SIG-M5 (cell line): ENCODE data around the gene EPS15.
"Not testable (repeated sequence)": the region's sequence is repeated elsewhere in the genome, so short reads cannot be mapped to it uniquely, and the experiment has no call there.

ENCODE experiments used
- DNase-seq: peaks from one replicate; lab custom pipeline; 2025; lab: John Stamatoyannopoulos, UW

Gene EPS15

DNA sequence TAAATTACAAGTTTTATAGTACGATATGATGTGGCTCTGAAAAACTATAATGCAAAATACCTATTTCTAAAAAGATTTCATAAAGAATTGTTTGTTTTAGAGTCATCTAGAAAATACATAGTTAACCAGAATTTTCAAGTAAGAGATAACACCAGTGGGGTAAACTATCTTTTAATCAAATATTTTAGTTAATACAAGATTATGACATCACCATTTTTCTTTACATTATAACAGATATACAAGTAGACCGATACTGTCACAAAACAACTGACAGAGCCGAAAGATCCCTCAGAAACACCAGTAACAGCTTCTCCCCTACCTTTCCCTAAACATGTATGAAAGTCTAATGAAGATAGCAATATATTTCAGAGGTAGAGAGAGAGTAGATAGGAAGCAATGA is 54.2 kb downstream of the EPS15 start:
- DNase-seq: no peak

DNA sequence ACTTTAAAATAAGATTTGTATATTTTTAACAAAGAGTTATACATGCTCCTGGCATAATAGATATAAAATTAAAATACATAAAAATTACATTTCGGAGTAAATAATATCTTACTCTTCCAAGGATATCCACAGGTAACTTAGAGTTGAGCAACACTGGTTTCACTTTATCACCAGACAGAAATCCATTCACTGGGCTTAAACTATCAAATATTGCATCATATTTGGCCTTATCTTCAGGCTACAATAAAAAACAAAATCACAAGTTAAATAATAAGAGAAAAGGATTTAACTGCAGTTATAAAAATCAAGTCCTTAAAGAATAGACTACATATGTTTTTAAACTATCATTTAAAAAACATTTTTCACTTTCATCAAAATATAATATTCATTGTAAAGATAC is 55.5 kb downstream of the EPS15 start:
- DNase-seq: no peak

DNA sequence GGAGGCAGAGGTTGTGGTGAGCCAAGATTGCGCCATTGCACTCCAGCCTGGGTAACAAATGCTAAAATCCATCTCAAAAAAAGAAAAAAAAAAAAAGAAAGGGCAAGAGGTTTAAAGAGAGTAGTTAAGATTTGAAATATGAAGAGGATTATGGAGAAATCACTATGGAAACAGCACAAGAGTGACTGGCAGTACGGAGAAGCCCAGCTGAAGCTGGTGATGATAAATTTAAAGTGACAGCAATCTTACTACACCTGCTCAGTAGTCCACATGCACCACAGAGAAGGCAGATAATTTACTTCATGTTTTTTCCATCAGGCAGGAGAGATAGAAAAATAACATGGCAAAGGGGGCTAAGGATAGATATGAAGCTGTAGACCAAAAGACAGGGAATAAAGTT is 56.8 kb downstream of the EPS15 start:
- not testable (repeated sequence) for DNase-seq

DNA sequence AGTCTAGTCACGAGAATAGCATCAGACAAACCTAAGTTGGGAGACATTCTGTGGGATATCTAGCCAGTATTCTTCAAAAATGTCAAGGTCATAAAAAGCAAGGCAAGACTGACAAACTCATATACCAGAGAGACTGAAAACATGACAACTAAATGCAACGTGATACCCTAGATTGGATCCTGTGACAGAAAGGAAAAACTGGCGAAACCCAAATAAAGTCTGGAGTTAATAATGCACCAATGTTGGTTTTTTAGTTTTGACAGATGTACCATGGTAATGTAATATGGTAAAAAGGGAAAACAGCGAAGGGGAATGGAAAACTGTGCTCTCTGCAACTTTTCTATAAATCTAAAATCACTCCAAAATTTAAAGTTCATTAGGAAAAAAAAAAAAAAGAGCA is 64.5 kb downstream of the EPS15 start:
- no peak for DNase-seq

DNA sequence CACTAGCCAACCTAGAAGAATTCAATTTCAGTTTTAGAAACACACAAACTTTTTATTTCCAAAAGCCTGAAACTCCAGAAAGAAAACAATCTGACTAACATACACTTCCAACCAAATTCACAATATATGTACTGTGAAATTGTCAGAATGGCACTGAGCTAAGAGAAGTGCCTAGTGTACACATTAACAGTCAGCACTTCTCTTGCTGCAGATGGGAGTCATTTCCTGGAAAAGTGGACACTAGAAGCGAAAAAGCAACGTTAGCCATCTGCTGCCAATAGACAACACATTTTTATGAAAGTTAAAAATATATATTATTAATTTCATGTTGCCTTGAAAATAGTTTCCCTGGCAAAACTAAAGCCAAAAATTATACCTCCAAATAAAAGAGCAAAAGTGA is 66.1 kb downstream of the EPS15 start:
- DNase-seq: no peak

DNA sequence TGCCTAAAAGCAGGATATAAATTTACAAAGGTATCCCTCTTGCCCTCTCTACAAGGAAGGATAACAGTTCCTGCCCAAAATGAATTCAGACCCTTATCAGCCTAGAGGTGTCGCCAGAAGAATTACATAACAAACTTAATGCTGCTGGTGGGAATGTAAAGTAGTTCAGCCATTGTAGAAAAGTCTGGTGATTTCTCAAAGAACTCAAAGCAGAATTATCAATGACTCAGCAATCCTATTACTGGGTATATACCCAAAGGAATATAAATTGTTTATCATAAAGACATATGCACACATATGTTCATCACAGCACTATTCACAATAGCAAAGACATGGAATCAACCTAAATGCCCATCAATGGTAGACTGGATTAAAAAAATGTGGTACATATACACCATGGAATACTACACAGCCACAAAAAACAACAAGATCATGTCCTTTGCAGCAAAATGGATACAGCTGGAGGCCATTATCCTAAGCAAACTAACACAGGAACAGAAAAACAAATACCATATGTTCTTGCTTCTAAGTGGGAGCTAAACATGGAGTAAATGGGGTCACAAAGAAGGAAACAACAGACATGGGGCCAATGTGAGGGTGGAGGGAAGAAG is 70.1 kb downstream of the EPS15 start:
- DNase-seq: not testable (repeated sequence)

DNA sequence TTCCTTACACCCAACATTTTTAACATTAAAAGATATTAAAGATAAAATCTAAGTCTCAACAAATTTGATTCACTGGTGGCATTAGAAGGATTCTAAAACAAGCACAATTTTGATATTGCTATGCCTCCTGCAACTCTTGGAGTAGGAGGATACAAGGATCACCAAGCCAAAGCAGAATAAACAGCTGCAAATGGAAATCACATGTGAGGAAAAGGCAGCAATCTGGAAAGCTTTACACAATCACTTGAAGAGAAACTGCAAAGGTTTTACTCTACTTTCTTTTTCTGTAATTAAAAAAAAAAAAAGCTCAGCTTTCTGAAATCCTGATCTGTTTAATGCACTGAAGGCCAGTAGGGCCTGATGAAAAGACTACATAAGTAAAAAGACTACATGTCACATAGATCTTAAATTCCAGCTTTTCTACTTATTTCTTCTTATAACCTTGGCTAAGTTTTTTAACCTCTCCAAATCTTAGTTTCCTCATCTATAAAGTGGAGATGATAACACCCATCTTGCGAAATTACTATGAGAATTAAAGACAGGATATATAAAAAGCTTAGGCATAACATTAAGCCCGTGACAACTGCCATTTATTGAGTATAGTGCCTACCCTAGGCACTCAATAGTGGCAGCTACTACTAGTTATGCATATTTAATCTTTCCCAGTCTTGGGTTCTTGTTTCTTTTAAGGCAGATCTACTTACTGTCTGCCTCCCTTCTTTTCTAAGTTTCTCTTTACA is 73.5 kb downstream of the EPS15 start:
- no peak for DNase-seq

DNA sequence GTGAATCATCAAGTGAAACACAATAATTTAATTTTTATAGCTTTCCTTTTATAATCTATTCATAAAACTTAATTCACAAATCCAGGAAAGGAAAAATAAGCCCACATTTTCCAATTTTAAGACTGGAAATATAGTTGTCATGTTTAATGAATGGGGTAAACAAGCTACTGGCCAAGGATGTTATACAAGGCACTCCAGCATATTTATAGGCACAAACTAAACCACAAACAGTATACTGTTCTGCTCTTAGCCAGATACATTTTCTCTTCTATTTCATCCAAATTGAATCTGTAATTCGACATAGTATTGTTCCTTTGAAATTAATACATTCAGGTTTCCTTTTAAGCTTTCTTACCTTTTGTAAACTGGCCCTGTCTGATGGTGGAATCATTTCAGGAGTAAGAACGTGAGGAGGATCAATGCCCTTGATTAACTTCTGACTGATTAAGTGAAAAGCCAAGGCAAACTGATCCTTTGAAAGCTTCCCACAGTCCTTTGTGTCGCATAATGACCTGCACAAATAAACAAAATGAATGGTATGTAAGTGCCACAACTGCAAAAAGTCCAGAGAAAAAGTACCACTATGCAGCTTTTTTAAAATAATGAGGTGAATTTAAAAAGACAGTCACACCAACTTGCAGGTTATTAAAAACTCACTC is 74.4 kb downstream of the EPS15 start:
- DNase-seq: no peak

DNA sequence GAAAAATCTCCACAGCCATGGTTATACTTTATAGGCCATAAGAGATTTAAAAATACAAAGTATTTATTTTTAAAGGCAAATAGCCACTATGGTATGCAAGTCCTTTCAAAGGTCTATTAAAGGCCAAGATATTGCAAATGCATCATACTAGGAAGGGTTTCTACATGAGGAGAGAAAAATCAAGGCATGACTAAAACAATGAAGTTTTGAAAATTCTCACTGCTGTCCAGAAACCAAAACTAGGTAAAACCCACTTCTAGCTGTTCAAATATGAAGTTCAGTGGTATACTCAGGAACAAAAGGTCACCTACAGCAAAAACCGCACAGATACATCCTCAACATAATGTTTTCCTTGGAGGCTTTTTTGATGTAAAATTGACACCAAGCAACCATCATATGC is 75.0 kb downstream of the EPS15 start:
- DNase-seq: no peak

DNA sequence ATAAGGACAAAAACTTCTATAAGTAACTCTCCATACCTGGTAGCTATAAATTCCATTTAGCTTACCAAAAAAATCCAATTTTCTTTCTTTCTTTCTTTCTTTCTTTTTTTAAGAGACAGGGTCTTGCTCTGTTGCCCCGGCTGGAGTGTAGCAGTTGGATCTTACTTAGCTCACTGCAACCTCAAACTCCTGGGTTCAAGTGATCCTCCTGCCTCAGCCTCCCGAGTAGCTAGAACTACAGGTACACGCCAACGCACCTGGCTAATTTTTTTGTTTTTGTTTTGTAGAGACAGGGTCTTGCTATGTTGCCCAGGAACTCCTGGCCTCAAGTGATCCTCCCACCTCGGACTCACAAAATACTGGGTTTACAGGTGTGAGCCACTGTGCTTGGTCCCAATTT is 75.5 kb downstream of the EPS15 start:
- DNase-seq: no peak

DNA sequence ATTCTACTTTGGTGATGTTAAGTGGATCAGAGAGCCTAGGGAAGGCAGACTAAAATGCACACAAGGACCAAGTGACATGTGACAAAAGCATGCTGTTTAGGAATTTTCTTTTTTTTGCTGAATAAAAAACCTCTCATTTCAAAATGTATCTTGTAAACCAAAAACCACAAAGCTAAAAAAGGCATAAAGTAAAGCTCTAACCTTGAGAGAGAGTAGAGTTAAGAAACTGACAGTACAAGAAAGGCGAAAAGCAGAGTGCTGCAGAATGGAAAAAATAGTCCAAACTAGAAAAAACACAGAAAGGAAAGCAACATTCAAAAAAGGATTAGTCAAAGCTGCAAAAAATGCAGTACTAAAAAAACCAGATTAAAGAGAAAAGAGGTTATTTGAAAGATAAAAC is 76.5 kb downstream of the EPS15 start:
- no peak for DNase-seq

DNA sequence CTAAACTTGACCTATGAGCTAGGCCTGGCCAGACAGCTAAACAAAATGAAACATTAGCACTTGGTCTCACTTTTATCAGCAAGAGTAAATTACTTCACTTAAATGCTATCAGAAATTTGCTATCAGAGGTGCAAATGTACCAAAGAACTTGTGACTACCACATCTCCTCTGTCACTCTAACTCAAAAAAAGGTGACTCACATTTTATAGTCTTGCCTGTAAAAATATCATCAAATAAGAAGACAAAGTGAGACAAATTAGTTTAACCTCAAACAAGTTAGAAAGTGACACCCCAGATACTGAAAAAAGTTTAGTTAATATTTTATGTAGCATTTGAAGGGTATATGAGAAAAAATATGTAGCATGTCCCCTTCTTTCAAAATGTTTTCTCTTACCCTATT is 76.9 kb downstream of the EPS15 start:
- DNase-seq: no peak

DNA sequence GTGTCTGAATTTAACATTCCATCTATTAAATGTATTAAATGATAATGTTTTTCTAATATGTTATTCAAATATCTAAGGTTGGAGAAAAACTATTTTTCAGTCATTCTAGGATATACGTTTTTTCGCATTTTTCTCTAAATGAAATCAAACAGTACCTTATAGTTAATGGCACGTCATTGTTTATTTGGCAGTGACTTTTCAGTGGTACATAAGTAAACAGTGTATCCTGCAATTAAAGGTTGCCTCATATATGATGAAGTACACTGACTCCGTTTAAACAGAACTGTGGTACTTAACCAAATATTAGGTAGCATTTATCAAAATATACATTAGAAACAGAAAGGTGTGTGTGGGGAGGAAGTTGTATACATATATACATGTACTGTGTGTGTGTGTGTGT is 79.2 kb downstream of the EPS15 start:
- no peak for DNase-seq

DNA sequence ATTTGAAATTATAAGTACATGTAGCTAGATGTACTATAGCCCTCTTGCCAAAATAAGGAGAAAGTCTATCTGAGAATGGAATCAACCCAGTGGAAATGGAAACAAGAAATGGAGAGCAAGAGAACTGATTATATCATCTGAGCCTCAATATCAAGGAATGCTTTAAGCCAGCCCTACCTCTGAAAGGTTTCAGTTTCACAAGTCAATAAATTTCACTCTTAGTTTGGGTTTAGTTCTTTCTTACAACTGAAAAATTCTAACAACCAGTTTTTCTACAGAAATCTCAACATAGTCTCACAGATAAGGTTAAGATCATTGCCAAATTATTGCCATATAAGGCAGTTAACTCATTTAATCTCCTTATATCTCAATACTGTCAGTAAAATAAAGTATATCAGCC is 80.0 kb downstream of the EPS15 start:
- no peak for DNase-seq

DNA sequence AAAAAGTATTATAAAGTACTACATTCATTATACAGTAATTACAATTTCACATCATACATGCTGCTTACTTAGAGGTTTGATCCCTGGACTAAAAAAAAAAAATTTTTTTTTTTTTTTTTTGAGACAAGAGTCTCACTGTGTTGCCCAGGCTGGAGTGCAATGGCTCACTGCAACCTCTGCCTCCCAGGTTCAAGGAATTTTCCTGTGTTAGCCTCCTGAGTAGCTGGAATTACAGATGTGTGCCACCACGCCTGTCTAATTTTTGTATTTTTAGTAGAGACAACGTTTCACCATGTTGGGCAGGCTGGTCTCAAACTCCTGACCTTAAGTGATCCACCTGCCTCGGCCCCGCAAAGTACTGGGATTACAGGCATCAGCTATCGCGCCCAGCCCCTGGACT is 81.7 kb downstream of the EPS15 start:
- not testable (repeated sequence) for DNase-seq

DNA sequence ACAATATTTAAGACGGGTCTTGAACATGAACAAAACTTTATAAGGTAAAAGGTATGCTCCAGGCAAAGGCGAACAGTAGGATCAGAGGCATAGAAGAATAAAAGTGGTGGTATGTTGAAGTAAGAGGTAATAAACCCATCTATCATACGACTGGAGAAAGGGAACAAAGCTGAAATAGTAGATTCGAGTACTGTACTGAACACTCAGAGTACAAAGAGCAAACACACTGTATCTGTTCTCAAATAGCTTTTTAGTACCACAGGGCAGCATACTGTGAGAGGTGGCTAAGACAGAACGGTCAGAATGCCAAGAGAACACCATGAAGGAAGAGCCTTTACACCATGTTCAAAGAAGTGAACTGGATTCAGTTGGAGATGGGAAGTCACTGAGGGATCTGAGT is 83.2 kb downstream of the EPS15 start:
- DNase-seq: no peak

DNA sequence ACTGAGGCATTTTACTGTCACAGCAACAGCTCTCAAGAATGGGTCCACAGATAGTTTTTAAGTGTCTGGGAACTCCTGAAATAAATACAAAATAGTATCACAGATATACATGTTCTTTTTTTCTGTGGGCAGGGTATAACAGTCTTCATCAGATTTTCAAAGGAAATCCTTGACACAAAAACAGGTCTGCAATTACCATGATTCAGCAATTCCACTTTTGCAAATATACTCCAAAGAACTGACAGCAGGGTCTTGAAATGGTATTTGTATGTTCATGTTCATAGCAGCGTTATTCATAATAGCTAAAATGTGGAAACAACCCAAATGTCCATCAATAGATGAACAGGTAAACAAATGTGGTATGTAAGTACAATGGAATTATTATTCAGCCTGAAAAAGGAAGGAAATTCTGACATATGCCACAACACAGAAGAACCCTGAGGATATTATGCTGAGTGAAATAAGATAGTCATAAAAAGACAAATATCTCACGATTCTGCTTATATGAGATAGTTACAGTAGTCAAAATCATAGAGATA is 85.0 kb downstream of the EPS15 start:
- DNase-seq: no peak

DNA sequence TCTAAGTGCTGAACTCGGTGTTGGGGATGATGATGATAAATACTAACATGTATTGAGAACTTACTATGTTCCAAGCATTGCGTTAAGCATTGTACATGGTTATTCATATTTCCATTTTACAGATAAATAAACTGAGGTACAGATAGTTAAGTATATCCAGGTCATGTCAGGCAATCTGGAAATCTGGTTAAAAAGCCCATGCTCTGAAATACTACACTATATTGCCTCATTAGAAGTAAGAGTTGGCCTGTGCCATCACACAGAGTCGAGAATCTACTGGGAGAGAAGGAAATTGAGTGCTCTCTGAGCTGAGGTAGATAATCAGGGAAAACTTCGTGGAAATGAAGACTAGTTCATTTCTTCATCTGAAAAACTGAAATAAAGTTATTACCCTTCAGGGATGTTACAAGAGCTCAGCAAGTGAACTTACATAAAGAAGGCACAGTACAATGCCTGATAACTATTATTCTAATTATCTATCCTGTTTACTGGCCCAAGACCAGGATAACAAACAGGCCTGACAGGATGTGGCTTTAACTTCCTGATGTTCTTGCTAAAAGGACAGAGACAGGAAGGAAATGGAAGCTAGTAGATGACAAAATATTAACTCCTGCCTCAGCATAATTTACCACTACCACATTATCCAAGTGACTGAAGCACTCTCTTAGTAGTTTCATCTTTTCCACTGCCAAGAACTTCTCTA is 85.6 kb downstream of the EPS15 start:
- DNase-seq: no peak

DNA sequence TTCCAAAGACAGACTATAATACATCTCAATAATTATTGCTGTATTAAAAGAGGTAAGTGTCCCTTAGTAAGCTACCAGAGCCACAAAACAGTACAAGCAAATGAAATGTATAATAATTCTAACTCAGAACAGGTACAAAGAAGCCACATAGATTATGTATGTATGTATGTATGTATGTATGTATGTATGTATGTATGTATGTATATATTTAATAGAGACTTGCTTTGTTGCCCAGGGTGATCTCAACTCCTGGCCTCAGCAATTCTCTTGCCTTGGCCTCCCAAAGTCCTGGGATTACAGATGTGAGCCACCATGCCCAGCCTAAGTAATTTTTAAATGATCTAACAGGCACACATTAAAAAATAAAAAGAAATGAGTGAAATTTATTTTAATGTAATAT is 86.9 kb downstream of the EPS15 start:
- no peak for DNase-seq

DNA sequence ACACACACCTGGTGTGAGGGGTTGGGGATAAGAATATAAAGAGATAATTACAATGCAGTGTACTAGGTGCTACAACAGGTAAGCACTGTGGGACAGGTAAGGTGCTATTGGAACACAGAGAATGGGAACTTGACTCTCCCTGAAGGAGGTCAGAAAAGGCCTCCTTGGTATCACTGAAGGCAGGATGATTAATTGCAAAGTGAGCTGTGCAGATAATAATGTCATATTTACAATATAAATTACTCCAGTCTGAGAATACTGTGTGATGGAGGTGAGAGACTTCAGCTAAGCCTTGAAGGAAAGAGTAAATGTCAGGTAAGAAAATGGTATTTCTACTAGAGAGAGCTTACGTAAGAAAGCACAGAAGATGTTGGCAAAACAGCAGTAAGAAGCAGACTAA is 91.6 kb downstream of the EPS15 start:
- DNase-seq: no peak

DNA sequence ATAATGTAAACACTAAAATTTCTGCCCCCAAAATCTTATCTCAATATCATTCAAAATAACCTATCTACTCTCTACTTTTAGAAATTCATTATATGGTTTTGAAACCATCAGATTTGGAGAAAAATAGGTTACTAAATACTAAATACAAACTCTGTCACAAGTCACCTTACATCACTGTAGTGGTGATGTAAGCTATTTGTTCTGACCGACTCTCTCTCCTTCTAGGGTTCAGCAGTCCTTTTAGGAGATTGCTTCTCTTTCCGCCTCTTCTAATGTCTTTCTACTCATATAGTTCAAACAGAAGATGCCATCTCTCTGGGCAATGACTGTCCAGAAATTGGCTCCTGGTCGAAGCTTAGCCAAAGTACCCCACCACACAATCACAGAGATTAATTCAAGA is 93.1 kb downstream of the EPS15 start:
- DNase-seq: no peak

DNA sequence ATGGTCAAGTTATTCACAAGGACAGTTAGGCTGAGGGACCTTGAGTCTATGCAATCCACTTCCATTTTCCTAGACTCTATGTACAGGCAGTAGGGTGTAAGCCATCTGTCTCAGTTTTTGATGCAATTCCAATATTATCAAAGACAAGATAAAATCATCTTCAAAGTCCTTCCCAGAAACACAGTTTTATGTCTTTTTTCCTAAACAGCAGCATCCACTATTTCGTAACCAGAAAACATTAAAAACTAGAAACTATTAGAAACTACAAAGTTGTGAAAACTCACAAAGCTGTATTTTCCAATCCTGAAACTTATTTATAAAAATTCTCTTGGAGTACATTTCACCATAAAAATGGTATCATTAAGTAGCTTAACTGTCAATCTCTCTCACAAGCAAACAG is 93.8 kb downstream of the EPS15 start:
- no peak for DNase-seq
